Fibroblast of peridontal ligament (primary cell): ENCODE data around the gene CCDC8.
"Not testable (repeated sequence)": the region's sequence is repeated elsewhere in the genome, so short reads cannot be mapped to it uniquely, and the experiment has no call there.

ENCODE experiments used
- DNase-seq: peaks from one replicate; pipeline ENCODE4 v3.0.0-alpha.2; 2010; ENCODE audit errors: extremely low read depth

Gene CCDC8

GRCh38 chr19:46428239-46429135 is 15.1 kb upstream of the CCDC8 start, which contains the start of gene PNMA8C:
TSS of gene PNMA8C (minus strand) at chr19:46428936. CDS start at chr19:46428359, 577 bp downstream.
- DNase-seq, result peak; percentile 36

- DNase-seq, result no peak
Measured at GRCh38 chr19:46427518-46428045, 14.2 kb upstream of the CCDC8 start.

- DNase-seq, result peak; percentile 82
Measured at GRCh38 chr19:46426506-46427162, 13.3 kb upstream of the CCDC8 start.

DNA sequence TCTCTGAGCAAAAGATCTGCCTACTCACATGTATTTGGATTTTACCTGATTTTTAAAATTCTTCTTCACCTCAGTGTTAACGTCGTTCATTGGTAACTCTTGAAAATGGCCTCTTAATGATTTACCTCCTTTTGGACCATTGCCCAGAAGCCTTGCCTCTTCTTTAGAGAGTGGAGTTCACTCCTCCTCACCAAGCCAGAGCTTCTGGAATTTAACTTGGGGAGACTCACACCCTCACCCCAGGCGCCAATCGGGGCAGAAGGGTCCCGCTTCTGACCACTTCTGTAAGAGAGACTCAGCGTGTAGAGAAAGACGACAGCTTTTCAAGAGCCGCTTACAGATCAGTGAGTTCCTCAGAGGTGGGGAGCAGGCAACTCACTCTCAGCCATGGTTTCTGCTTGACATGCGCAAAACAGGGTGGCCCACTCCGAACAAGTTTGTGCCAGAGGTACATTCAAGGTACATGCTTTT is 12.7 kb upstream of the CCDC8 start:
- DNase-seq, result peak; percentile 31

DNA sequence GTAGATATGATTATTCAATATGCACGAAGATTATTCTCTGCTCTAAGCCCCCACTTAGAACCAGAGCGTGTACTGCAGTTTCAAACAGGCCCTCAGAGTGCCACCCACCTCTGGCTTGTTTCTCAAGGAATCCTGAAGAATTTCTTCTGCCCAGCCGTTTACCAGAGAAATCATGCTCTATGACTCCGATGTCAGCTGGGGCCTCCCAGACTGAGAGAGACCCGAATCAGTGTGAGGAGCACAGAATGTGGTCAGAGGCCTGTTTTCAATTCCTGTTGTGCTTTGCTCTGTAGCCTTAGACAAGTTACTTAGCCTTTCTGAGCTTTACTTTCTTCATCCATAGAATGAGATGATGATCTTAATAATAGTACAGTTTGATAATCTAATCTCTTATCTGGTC is 9.8 kb upstream of the CCDC8 start:
- no peak for DNase-seq

- no peak for DNase-seq
Measured at GRCh38 chr19:46422344-46422743, 9.0 kb upstream of the CCDC8 start.

GRCh38 chr19:46420056-46420455 is 6.7 kb upstream of the CCDC8 start:
- DNase-seq, result no peak

DNA sequence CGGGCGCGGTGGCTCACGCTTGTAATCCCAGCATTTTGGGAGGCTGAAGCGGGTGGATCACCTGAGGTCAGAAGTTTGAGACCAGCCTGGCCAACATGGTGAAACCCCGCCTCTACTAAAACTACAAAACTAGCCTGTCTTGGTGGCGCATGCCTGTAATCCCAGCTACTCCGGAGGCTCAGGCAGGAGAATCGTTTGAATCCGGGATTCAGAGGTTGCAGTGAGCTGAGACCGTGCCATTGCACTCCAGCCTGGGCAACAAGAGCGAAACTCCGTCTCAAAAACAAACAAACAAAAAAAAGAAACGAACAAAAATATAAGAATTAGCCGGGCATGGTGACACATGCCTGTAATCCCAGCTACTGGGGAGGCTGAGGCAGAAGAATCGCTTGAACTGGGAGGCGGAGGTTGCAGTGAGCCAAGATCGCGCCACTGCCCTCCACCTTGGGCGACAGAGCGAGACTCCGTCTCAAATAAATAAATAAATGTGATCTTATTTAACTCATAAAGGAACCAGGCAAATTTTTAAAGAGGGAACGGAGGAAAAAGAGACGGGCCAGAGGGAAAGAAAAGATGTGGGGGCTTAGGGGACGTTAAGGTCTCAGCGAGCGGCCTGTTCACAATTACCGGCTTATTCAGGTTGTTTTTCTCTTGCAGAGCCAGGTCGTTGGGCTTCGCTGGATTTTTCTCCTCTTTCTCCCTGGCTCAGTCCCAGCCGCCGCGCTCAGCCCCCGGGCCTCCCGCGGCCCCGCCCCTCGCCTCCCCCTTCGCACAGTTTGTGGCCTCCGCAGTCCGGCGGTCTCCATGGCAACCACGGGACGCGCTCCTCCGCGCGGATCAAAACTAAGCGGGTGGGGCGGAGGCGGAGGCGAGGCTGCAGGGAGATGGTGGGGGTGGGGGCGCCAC is 2.7 kb upstream of the CCDC8 start:
- peak; percentile 72 for DNase-seq

DNA sequence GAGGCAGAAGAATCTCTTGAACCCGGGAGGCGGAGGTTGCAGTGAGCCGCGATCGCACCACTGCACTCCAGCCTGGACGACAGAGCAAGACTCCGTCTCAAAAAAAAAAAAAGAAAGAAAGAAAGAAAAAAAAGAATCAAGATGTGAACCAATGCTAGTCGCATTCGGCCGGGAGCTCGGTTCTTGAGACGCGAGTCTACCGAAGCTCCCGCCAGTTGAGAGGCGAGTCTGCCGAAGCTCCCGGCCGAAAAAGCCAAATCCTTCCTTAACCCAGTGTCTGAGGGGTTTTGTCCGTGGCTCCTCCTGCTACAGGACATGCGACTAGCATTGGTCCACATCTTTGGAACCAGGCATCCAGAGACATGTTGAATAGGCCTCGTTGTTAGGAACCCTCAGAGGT is 1.5 kb upstream of the CCDC8 start:
- not testable (repeated sequence) for DNase-seq

DNA sequence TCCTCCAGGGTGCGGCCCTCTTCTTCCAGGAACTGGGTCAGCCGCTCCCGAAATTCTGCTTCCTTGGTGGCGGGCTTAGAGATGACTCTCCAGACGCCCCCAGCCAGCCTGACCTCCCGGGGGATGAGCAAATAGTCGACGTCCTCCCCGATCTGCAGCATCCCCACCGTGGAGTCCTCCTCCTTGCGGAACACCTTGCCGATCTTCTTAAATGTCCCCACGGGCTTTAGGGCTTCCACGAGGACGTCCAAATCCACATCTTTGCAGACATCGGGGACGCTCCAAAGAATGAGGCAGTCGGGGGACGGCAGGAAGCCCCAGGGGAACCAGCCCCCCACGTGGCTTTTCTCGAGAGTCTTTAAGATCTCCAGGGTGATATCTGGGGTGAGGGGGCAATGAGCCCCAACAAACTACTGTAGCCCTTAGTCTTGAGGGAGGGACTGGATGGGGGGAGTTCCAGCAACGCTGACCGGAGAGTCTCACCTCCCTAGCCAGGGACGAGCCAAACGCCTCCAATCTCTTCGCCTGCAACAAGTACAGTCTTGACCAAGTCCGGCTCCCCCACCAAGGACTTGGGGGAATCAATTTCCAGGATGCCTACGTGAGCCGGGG is 608 bp downstream of the CCDC8 start:
- DNase-seq, result no peak

DNA sequence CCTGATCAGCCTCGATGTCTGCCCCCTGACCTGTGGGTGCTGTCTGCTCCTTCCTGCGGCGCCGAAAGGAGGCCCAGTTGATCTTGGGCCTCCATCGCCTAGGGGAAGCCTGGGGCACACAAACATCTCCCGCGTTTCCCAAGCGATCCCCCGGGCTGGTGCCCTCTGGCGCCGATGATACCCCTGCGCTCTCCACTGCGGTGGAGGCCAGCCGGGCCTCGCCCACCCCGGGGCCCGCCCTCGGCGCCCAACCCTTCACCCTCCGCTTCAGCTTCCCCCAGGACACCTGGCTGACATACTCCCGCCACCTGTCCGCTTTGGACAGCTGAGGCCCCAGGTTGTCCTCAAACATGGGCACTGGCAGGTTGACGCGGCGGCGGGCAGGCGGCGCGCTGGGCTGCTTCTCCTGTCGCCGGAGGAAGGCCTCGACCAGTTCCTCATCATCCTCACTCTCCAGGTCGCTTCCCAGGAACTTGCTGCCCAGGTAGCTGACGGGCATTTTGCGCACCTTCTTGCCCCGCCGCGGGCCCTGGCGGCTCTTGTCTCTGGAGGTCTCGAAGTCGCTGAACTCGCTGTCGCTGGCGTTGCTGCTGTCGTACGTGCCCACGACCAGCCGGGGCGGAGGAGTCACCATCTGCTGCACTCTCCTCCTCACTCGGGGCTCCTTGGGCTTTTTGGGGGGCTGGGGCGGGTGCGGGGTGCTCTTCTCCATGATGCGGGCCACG is 1.3 kb downstream of the CCDC8 start:
- DNase-seq, result no peak

DNA sequence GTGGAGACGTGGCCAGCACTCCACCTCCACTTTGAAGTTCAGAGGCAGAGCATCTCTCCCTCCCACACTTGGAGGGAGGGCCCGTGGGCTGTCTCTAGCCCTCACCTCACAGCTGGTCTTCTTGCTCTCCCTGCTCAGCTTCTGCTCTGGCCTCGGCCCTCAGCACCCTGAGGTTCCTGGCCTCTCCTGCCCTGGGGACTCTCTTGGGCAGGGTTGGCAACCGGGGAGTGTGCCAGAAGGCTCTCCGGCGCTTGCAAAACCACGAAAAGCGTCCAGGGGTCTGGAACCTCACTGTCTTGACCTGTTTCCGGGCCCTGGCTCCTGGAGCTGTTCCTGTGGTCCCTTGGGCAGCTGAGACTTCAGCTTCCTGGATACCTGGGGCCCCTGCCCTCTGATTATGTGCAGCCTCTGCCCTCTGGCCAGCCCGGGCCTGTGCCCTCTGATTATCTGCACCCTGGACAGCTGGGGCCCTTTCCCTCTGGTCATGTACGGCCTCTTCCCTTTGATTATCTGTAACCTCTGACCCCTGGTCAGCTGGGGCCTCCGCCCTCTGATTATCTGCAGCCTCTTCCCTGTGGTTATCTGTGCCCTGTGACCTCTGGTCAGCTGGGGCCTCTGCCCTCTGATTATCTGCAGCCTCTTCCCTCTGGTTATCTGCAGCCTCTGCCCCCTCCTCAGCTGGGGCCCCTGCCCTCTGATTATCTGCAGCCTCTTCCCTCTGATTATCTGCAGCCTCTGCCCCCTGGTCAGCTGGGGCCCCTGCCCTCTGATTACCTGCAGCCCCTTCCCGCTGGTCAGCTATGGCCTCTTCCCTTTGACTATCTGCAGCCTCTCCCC is 2.1 kb downstream of the CCDC8 start:
- DNase-seq, result no peak

DNA sequence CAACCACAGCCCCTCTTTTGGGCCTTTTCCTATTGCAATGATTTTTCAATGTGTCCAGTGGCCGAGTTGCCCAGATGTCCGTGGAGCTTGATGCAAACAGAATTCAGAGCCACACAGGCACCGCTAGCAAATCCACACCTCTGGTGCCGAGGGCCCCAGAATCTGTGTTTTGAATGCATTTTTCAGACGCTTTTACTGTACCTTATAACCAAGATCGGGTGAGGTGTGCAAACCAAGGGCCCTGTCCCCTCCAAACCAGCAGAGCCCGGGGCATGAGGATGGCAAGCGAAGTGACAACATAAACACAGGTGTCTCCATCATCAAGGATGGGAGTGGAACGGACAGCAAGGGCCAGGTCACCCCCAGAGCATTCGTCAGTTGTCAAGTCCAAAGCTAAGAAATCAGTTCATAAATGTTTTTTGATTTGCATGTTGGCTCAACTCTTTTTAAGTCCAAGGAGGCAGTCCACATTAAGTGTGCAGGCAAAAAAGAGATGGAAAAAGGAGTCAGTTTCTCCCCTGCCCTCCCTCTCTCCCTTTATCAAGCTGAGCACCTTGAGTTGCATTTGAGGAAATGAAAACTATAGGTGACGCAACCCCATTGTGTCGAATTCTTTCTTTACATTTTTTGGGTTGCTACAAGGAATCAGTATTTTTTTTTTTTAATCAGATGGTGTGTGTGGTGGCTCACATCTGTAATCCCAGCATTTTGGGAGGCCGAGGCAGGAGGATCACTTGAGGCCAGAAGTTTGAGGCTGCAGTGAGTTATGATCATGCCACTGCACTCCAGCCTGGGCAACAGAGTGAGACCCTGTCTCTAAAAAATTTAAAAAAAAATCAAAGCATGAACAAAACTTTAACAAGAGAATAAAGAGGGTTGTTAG is 2.9 kb downstream of the CCDC8 start:
- no peak for DNase-seq

DNA sequence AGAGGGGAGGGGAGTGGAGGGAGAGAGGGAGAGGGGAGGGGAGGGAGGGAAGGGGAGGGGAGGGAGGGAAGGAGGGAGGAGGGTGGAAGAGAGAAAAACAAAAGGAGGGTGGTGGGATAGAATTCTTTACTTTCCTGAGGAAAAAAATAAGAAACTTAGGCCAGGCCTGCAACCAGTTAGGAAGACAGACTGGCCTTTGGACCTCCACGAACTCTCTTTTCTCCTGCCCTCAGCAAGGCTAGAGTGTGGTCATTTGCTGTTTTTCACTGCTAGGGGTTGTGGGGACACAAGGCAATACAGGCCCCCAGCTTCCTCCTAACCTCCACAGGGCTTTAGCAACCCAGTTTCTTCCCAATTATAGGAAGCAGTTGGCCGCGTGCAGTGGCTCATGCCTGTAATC is 4.2 kb downstream of the CCDC8 start:
- DNase-seq, result no peak

DNA sequence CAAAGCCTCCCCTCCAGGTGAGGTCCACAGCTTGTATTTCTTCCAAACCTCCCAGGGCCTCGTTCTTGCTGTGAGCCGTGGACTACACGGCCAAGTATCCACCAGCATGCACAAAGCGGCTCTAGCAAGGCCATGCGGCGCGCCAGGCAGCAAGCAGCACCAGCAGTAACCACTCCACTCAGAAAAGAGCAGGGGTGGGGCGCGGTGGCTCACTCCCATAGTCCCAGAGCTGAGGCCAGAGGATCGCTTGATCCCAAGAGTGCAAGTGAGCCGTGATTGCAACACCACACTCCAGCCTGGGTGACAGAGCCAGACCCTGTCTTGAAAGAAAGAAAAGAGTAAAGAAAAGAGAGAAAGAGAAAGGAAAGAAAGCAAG is 4.7 kb downstream of the CCDC8 start:
- peak; percentile 23 for DNase-seq

DNA sequence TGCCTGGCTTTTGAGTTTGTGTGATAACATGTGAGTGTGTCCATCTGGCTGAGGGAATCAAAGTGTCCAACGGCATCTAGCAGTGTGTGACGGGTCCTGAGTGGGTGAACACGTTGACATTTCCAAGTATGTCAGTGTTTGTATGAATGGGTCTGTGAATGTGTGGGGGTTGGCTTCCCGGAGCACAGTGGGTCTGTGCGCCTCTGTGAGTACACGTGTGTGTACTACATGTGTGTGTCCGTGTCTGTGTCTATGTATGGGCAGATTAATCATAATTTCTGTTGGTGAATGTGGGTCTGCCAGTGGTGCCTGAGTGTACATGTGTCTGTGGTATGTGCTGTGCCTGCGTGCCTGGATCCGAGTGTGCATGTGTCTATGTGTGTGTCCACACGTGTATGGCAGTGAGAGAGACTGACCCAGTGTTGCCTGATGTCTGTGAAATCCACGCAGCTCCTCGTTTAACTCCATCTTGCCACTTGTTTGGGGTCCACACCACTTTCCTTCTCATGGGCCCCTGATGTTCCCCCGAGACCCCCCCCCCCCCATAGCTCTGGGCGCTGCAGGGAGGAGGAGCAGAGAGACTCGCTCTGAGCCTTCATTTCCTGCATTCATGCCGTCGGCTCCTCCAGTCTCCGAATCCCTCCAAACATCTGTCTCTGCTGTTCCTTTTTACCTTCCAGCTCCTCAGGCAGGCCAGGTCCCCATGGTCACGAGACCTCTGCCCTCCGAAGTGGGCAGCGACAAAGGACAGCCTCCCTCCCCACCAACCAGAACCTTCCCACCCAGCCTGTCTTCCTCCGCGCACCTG is 5.3 kb downstream of the CCDC8 start:
- no peak for DNase-seq

DNA sequence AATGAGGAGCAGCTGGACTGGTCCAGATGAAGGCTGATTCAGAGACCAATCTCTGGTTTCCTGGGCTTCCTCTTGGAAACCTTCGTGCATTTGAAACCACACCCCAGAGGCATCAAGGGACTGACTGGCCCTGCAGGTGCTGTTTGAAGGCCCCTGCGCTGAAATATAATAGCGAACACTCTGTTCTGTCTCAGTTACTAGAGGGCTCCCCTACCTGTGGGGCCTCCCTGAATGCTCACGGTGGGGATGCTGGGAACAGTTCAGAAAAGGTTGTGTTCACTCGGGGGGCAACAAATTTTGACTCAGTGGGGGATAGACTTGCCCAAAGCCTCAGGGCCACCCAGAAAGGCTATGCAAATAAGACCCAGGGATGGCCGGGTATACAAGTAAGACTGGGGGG is 6.4 kb downstream of the CCDC8 start:
- no peak for DNase-seq
